K562 (cell line): ENCODE measurements around the gene G6PC3. TPM values are rescaled to one million over a fixed set of nuclear protein-coding genes. Genes with fewer than 3 reads are reported as not detected.

Experiments used
- BRF1 ChIP-seq: IDR thresholded peaks from 3 replicates; pipeline ENCODE4 v1.6.1; 2011; ENCODE audit warnings: borderline replicate concordance, mild to moderate bottlenecking; ENCODE audit not compliant: insufficient read length; ENCODE audit errors: extremely low read depth
- CCNT2 ChIP-seq: IDR thresholded peaks from 2 replicates; pipeline ENCODE4 v1.6.1; 2011; ENCODE audit warnings: borderline replicate concordance, low read depth, mild to moderate bottlenecking, moderate library complexity, mixed read lengths, low read length; ENCODE audit not compliant: insufficient read length; ENCODE audit errors: extremely low read depth
- CHCHD3 ChIP-seq: fragments of 250-450 bp; sonication (Bioruptor Pico); IDR thresholded peaks from 2 replicates; pipeline ENCODE4 v2.1.2; 2022; ENCODE audit warnings: mild to moderate bottlenecking
- CSDE1 ChIP-seq, 2 experiments: fragments of 450-650 bp; IDR thresholded peaks; 2 replicates each; pipeline ENCODE4 v1.6.1; 2016; ENCODE audit warnings: mild to moderate bottlenecking in 1 of 2
- DIDO1 ChIP-seq: fragments of 450-650 bp; IDR thresholded peaks from 2 replicates; pipeline ENCODE4 v1.6.1; 2016; ENCODE audit warnings: low read depth, missing biosample characterization, missing genetic modification characterization
- HDAC8 ChIP-seq: fragments of 450-650 bp; IDR thresholded peaks from 2 replicates; pipeline ENCODE4 v1.6.1; 2016; ENCODE audit warnings: mild to moderate bottlenecking, missing genetic modification characterization, moderate library complexity, missing compliant biosample characterization
- HNRNPLL ChIP-seq: fragments of 200-400 bp; formaldehyde crosslinking; IDR thresholded peaks from 2 replicates; pipeline ENCODE4 v1.6.1; 2017; ENCODE audit warnings: low read length, low read depth, mild to moderate bottlenecking; ENCODE audit not compliant: poor library complexity, severe bottlenecking
- NCOA6 ChIP-seq: fragments of 450-650 bp; IDR thresholded peaks from 2 replicates; pipeline ENCODE4 v1.6.1; 2017; ENCODE audit warnings: mild to moderate bottlenecking
- NFIC ChIP-seq: fragments of 450-650 bp; IDR thresholded peaks from 2 replicates; pipeline ENCODE4 v1.6.1; 2017; ENCODE audit warnings: mild to moderate bottlenecking, inconsistent platforms
- OTX1 ChIP-seq: fragments of 450-650 bp; formaldehyde crosslinking; IDR thresholded peaks from 2 replicates; pipeline ENCODE4 v1.4.0; 2022; ENCODE audit warnings: mild to moderate bottlenecking
- POLR2G ChIP-seq: fragments of 200-400 bp; formaldehyde crosslinking; IDR thresholded peaks from 2 replicates; pipeline ENCODE4 v1.6.1; 2017; ENCODE audit warnings: low read depth, mild to moderate bottlenecking, antibody characterized with exemption, low read length, moderate library complexity
- RERE ChIP-seq: sonication (generic); formaldehyde crosslinking; IDR thresholded peaks from 2 replicates; pipeline ENCODE4 v1.8.0; 2023; ENCODE audit warnings: missing genetic modification reagents, mild to moderate bottlenecking, borderline replicate concordance
- SIX5 ChIP-seq, 2 experiments: IDR thresholded peaks; 2 replicates each; pipeline ENCODE4 v1.6.1; 2011; ENCODE audit warnings: low read length in 2 of 2, borderline replicate concordance in 1 of 2, low read depth in 1 of 2, mild to moderate bottlenecking in 1 of 2, moderate library complexity in 1 of 2; ENCODE audit not compliant: insufficient read depth in 1 of 2
- SMARCB1 ChIP-seq: IDR thresholded peaks from 2 replicates; pipeline ENCODE4 v1.6.1; 2011; ENCODE audit warnings: improper control_type of control experiment, low read depth; ENCODE audit not compliant: insufficient read length
- SNAPC5 ChIP-seq: fragments of 250-450 bp; sonication (Bioruptor Pico); IDR thresholded peaks from 2 replicates; pipeline ENCODE4 v1.8.0; 2021; ENCODE audit warnings: moderate library complexity, mild to moderate bottlenecking, inconsistent platforms
- TAF1 ChIP-seq: IDR thresholded peaks from 2 replicates; pipeline ENCODE4 v1.6.1; 2011; ENCODE audit warnings: mild to moderate bottlenecking, low read length, moderate library complexity; ENCODE audit not compliant: insufficient read depth, control insufficient read depth, severe bottlenecking; ENCODE audit errors: extremely low read depth
- TAF7 ChIP-seq: fragments of 450-650 bp; IDR thresholded peaks from 2 replicates; pipeline ENCODE4 v1.6.1; 2016; ENCODE audit warnings: missing genetic modification characterization, missing compliant biosample characterization
- TFAM ChIP-seq: fragments of 250-450 bp; sonication (Bioruptor Pico); conservative IDR thresholded peaks from 2 replicates; pipeline ENCODE4 v1.5.0; 2021; ENCODE audit warnings: mild to moderate bottlenecking, moderate library complexity
- TRIM28 ChIP-seq: fragments of 450-650 bp; IDR thresholded peaks from 2 replicates; pipeline ENCODE4 v1.6.1; 2017
- ZNF121 ChIP-seq: sonication (generic); formaldehyde crosslinking; conservative IDR thresholded peaks from 2 replicates; pipeline ENCODE4 v1.8.0; 2022; ENCODE audit warnings: missing genetic modification reagents
- ZNF212 ChIP-seq: fragments of 450-650 bp; formaldehyde crosslinking; IDR thresholded peaks from 2 replicates; pipeline ENCODE4 v1.4.0; 2020; ENCODE audit warnings: mild to moderate bottlenecking
- ZNF277 ChIP-seq: fragments of 250-450 bp; sonication (Bioruptor Pico); IDR thresholded peaks from 2 replicates; pipeline ENCODE4 v1.8.0; 2022; ENCODE audit warnings: inconsistent platforms, mild to moderate bottlenecking, moderate library complexity, borderline replicate concordance
- ZNF75A ChIP-seq: fragments of 450-650 bp; formaldehyde crosslinking; IDR thresholded peaks from 2 replicates; pipeline ENCODE4 v1.4.0; 2020; ENCODE audit warnings: mild to moderate bottlenecking
- polyA plus RNA-seq, 8 experiments: library from polyadenylated mRNA; depleted of rRNA in 4 of 8; stranded (reverse) in 5 of 8; unstranded in 3 of 8; fragments of >200 nt; fragmentation: Nextera tagmentation in 2 of 8; fragmentation: Illumina TruSeq in 1 of 8; extraction: Ambion mirVana in 2 of 8; extraction: Trizol in 1 of 8; gene quantifications; 2 replicates each; pipeline versions ENCODE4 v1.2.1 to v1.2.3, GENCODE V29; 2011 to 2014; ENCODE audit warnings: inconsistent platforms in 1 of 8, missing spikeins in 1 of 8
- total RNA-seq, 7 experiments: library from RNA; depleted of rRNA in 6 of 7; stranded (reverse); fragments of >200 nt in 6 of 7; fragmentation: Illumina TruSeq in 2 of 7; extraction: Trizol in 2 of 7; gene quantifications; 2 replicates each; pipeline versions ENCODE4 v1.2.1 to v1.2.3, GENCODE V29; 2011 to 2021; ENCODE audit warnings: low replicate concordance in 1 of 7

G6PC3 gene
- total and polyA plus RNA-seq, 9 of the 15 experiments (the other 6 are each of a cell fraction or from before 2014, with no cell fraction given): 10.4 to 57.8 (median 31.1) TPM

GRCh38 chr17:44066204-44066930, 4.2 kb upstream of the G6PC3 start, which contains the start of gene LSM12 (continued):
- TF ChIP-seq ZNF277 (CRISPR knock-in tag): no peak
- no peak for TF ChIP-seq BRF1
- peak; percentile 92 for TF ChIP-seq TAF1
- TF ChIP-seq POLR2G: peak; percentile 99
- no peak for TF ChIP-seq SNAPC5 (CRISPR knock-in tag)
- TF ChIP-seq OTX1 (CRISPR knock-in tag): no peak
- TF ChIP-seq TAF7: peak; percentile 69
- TF ChIP-seq ZNF121: no peak
- no peak for TF ChIP-seq ZNF212 (CRISPR knock-in tag)
- peak; percentile 59 for TF ChIP-seq HNRNPLL
- 0 out of 2 replicates have a peak, but pooled peaks have one; percentile 21 for TF ChIP-seq NFIC
- TF ChIP-seq RERE (CRISPR knock-in tag): no peak
- TF ChIP-seq DIDO1: no peak
- TF ChIP-seq TFAM (CRISPR knock-in tag): no peak
- TF ChIP-seq CSDE1 (IDR thresholded peaks at IDR 0.05): no peak
- no peak for TF ChIP-seq ZNF75A (CRISPR knock-in tag)
- no peak for TF ChIP-seq HDAC8
- peak; percentile 60; the same call in 1 of the 2 replicates for TF ChIP-seq NCOA6
- no peak for TF ChIP-seq SMARCB1
- peak; percentile 65 for TF ChIP-seq CCNT2
- TF ChIP-seq TRIM28: no peak
- no peak for TF ChIP-seq CHCHD3 (CRISPR knock-in tag)
- no peak for TF ChIP-seq SIX5 (IDR thresholded peaks at IDR 0.05; ENCODE audit: borderline replicate concordance in 1 of 2, insufficient read depth in 1 of 2, low read depth in 1 of 2, low read length in 2 of 2)
